HG03025 (cell line): ENCODE results near the gene PRR12.
A peak's percentile ranks its signal among the peaks of the same experiment; 100 is the strongest.
"Not testable (repeated sequence)": the region's sequence is repeated elsewhere in the genome, so short reads cannot be mapped to it uniquely, and the experiment has no call there.

Experiments used
- ATAC-seq: cut with Tn5 transposase; IDR thresholded peaks from one replicate; pipeline ENCODE4 v1.9.1; 2021; ENCODE audit warnings: mild to moderate bottlenecking, moderate library complexity; ENCODE audit not compliant: unreplicated experiment, low FRiP score

The PRR12 gene

DNA sequence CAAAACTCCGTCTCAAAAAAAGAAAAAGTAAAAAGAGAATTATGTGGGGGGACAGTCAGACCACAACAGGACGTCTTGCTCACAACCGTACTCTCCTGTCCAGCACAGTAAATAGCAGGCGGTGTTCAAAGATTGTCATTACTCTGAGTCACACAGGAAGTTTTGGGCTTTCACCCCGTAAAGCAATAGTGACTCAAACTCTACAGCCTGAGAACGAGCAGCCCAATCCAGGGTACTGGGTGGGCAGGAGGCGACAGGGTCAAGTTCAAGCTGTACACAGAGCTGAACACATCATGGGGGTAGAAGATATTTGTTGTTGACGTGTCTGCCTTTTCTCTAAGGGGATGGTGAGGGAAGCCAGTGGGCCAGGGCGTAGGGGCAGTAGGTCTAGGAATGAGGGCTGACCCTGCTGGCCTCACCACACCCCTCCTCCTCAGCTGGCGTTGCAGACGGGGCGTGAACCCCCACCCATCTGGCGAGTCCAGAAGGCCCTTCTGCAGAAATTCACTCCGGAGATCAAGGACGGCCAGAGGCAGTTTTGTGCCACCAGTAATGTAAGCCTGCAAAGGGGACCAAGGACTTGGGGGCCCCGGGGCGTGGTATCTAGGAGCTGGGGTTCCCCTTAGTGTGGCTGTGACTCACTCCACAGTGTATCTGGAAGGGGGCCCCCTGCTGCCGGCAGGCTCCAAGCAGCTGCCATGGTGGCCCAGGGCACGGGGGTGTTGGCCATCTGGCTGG lies 23.3 kb downstream of the PRR12 start:
- ATAC-seq = no peak

DNA sequence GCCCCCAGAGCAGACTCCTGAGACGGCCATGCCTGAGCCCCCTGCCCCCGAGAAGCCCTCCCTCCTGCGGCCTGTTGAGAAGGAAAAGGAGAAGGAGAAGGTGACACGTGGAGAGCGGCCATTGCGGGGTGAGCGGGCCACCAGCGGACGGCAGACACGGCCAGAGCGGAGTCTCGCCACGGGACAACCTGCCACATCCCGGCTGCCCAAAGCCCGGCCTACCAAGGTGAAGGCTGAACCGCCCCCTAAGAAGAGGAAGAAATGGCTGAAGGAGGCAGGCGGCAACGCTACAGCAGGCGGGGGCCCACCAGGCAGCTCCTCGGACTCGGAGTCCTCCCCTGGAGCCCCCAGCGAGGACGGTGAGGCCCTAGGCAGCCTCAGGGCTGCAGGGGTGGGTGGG lies 24.9 kb downstream of the PRR12 start:
- ATAC-seq = no peak

DNA sequence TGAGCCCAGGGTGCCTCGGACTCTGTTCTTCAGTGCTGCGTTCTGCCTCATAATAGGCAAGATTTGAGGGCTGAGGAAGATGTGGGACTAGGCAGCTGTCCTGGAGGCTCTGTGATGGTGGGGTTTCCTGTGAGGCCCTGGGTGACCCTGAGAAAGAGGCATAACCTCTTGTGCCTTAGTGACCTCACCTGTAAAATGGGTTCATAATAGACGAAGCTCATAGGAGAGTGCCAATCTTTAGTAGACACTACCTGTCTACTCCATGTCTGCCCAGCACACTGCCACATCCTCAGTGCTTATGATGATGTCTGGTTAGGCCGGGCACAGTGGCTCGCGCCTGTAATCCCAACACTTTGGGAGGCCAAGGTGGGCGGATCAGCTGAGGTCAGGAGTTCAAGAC lies 25.6 kb downstream of the PRR12 start:
- no peak for ATAC-seq

DNA sequence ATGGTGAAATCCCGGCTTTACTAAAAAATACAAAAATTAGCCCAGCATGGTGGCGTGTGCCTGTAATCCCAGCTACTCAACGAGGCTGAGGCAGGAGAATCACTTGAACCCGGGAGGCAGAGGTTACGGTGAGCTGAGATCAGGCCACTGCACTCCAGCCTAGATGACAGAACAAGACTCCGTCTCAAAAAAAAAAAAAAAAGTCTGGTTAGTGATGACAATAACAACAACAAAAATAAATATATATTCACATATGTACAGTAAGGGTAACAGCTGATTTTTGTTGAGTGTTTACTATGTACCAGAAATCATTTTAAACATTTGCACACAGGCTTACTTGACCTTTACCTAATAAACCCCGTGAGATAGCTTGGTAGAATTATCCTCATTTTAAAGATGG lies 26.0 kb downstream of the PRR12 start:
- no peak for ATAC-seq

DNA sequence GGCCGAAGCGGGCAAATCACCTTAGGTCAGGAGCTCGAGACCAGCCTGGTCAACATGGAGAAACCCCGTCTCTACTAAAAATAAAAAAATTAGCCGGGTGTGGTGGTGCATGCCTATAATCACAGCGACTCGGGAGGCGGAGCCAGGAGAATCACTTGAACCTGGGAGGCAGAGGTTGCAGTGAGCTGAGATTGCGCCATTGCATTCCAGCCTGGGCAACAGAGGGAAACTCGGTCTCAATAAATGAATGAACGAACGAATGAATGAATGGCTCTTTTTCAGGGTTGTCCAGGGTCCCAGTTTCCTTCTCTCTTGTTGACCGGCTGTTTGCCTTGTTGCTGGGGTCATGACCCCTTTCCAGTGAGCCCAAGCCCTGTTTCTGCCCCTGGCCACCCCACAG lies 26.9 kb downstream of the PRR12 start:
- not testable (repeated sequence) for ATAC-seq

DNA sequence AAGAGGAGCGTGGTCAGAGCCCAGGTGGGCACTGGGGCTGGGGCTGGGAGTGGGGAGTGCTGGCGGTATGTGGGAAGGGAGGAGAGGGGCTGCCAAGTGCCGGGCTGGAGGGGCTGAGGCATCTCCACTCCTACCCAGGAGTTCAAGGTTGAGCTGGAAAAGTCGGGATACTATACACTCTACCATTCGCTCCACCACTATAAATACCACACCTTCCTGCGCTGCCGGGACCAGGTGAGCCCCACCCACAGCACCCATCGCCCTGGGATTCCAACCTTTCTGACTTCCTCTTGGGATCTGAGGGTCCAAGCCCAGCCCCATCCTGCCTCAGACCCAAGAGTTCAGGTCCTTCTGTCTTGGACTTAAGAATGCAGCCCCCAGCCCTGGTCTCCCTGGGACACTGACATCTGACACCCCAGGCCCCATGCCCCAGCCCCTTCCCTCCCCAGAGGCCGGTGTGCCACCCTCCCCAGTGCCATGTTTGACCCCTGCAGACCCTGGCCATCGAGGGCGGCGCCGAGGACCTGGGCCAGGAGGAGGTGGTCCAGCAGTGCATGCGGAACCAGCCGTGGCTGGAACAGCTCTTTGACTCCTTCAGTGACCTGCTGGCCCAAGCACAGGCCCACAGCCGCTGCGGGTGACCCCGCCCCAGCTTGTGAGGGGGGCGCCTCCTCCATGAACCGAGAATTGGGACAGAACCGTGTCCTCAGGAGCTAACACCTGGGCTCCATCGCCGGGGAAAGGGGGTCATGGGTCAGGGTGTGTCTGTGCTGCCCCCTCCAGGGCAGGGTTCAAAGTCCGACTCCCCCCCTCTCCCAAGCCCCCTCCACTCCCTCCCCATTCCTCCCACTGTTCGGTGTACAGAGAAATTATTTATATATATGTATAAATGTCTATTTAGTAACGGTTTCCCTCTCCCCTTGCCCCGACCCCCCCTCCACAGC lies 34.3 kb downstream of the PRR12 start:
- ATAC-seq = no peak

DNA sequence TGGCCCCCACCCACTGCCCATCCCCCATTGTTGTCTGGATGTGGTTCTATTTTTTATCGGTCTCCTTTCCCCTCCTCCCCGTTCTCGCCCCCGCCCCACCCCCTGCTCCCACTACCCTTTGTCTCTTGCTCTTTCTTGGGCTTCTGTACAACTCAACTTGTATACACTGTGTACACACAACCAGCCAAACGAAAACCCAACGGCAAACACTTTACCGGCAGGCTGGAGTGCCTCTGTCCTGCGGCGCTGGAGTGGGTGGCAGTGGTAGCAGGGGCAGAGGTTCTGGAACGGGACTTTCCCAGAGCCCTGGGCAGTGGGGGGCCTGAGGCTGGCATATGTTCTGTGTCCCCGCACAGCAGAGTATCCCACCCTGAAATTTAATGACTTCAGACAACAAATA lies 35.2 kb downstream of the PRR12 start:
- no peak for ATAC-seq

DNA sequence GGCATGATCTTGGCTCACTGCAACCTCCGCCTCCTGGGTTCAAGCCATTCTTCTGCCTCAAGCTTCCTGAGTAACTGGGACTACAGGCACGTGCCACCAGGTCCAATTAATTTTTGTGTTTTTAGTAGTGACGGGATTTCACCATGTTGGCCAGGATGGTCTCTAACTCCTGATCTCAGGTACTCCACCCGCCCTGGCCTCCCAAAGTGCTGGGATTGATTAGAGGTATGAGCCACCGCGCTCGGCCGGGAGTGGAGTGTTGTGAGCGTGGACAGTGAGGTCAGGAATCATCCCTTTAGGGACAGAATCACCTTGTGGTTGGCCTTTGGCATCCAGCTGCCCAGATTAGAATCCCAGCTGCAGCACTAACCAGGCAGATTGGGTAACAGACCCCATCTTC lies 38.7 kb downstream of the PRR12 start:
- no peak for ATAC-seq

DNA sequence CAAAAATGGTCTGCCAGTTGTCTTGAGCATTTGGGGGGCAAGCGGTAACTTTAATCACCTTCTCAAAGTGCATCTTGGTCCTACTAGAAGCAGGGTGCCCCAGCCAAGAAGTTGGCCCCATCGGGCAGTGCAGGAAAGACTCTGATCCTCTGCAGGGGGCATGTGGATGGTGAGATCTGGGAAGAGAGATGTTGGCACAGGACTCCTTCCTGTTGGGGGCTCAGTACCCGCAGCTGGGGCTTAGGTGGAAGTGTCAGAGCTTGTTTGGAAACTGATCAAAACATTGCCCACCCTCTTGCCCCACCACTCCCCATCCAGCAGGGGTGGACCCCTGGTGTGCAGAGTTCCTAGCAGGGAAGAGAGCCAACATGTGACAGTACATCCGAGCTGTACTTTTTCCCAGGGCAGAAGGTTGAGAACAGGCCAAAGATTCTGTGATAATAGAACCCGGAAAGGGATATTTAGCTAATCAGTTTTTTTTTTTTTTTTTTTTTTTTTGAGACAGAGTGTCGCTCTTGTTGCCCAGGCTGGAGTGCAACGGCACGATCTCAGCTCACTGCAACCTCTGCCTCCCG lies 40.1 kb downstream of the PRR12 start:
- no peak for ATAC-seq

DNA sequence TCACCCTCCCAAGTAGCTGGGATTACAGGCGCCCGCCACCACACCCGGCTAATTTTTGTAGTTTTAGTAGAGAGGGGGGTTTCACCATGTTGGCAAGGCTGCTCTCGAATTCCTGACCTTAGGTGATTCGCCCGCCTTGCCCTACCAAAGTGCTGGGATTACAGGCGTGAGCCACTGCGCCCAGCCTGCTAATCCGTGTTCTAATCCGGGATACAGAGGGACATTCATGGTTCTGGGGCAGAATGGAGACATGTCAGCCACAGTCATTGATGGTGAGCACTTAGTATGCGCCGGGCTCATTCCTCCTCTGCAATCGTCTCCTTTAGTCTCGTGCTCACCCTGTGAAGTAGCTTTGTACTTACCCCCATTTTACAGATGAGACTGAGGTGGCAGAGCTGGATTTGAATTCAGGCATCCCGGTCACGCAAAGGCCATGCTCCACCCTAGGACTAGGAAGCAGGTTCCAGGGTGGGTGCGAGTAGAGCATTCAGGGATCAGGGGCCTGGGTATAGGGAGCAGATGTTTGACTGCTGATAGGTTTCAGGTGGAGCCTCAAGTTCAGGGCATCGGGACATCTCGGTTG lies 40.7 kb downstream of the PRR12 start:
- ATAC-seq = no peak

DNA sequence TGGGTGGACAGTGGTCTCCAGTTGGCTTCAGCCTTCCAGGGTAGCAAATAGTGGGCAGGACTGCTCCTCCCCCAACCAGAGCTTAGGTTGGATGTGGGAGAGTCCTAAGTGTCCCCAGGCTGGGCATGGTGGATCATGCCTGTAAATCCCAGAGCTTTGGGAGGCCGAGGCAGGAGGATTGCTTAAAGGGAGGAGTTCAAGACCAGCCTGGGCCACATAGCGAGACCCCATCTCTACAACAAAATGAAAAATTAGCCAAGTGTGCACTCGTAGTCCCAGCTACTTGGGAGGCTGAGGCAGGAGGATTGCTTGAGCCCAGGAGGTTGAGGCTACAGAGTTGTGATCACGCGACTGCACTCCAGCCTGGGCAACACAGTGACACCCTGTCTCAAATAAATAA lies 41.6 kb downstream of the PRR12 start:
- ATAC-seq = no peak

DNA sequence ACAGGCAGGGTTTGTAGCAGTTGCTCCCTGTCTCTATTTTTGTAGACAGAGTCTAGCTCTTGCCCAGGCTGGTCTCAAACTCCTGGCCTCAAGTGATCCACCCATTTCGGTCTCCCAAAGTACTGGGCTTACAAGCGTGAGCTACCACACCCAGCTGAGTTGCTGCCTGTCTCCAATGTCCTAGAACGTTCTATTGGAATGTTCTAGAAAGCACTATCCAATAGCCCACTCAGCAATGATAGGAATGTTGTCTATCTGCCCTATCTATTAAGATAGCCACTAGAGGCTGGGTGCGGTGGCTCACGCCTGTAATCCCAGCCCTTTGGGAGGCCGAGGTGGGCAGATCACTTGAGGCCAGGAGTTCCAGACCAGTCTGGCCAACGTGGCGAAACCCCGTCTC lies 42.3 kb downstream of the PRR12 start:
- not testable (repeated sequence) for ATAC-seq

DNA sequence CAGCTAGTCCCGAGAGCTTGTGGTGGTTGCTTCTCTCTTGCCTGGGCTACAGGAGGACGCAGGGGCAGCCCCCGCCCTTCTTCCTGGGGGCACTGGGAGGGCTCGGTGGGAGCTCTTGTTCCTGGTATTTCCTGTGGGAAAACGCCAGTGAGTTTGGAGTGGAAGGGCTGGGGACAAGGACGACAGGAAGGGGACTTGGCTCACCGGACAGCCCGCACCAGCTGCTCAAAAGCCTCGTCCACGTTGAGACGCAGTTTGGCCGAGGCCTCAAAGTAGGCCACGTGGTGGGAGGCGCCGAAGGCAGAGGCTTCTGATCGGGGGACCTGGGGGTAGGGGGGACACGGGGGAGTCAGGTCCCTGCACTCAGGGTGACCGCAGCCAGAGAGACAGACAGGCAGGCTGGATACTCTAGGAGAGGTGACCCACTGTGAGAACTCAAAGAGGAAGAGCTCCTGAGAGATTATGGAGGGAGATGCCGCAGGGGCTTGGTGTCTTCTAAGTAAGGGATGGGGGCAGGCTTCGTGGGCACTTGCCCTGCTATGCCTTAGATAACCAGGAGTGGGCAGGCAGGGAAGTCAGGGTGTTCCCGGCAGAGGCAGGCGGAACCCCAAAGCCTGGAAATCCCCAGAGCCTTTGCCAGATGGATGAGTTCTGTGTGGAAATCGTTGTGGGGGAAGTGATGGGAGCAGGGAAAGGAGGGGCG lies 44.7 kb downstream of the PRR12 start:
- no peak for ATAC-seq

DNA sequence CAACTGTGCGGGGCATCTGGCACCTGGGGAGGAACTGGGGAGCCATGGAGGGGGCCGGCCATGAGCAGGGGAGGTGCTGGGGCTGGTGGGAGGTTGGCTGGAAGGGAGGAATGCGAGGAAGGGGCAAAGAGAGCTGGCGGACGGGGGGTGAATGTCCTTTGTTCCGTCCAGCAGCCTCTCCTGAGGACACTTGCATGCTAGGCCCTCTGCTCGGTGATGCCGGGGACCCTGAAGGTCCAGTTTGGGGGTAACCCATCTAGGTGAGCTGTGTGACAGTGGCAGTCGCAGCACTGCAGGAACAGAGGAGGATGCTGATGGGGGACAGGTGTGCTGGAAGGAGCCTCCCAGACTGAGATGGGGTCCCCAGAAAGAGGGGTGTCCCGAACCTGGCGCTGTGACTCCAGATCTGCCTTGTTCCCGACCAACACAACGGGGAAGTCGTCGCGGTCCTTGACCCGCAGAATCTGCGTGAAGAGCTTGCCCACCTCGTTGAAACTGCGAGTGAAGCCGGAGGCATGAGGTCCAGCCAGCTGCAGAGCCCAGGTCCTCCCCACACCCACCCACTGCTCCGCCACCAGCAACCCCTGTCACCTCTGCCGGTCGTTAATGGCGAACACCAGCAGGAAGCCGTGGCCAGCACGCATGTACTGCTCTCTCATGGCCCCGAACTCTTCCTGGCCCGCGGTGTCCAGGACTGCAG lies 45.4 kb downstream of the PRR12 start:
- no peak for ATAC-seq

DNA sequence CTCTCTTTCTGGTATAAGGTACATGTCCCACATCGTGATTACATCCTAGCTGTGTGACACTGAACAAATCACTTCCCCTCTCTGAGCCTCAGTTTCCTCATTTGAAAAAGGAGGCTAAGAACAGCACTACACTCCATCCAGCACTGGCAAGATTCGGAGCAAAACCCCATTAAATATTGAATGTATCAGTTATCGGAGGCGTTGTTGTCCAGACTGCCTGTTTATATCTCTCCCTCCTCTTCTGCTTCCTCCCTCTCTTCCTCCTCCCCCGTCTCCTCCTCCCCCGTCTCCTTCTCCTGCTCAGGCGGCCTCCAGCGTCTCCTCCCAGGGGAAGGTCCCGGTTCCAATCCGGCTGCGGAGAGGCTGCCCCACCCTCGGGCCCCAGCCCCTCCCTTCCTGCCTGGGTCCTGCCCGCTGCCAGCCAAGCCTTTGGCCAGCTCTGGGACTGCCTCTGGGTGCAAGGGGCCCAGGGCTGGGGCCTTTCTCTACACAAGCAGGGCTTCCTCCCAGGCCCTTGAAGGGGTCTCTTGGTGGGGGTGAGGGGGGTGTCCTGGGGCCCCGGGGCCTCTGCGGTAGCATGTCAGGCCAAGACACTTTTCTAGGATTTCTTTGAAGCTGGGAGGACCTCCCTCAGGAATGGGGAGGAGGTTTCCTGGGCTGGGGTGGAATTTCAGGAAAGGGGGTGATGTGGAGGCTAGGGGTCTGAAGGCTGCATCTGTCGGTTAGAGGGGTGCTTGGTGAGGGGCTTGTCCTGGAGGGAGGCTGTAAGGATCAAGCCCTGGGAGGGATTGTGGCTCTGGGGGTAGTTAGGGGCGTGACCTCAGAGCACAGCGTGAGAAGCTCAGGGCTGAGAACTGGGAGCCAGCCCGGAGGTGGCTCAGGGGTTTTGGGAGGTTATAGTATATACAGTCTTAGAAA lies 47.1 kb downstream of the PRR12 start:
- no peak for ATAC-seq

DNA sequence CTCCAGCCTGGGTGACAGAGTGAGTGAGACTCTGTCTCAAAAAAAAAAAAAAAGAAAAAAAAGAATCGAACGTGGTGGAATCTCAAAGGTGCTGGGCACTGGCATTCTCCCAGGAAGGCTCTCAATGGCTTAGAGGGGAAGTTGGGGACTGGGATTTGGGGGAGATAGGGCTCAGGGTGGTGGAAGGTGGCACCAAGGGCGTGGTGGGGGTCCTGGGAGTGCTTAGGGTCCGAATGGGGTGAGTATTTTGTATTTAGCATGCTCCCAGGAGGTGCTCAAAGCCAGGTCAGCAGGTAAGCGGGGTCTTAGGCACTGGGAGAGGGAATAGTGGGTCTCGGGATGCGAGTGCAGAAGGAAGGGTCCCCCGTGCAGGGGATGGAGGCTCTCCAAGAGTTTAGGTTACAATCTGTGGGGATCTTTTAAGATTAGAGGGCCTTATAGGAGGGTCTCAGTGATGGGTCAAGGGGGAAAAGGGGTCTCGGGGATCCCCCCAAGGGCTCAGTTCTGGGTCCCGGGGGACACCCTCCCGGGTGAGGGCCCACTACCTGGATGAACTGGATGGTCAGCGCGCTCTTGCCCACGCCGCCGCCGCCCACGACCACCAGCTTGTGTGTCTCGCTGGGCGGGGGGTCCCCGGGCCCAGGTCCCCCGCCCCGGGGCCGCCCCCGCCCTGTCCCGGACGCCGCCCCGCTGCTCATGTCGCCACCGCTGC lies 48.6 kb downstream of the PRR12 start:
- ATAC-seq = no peak

DNA sequence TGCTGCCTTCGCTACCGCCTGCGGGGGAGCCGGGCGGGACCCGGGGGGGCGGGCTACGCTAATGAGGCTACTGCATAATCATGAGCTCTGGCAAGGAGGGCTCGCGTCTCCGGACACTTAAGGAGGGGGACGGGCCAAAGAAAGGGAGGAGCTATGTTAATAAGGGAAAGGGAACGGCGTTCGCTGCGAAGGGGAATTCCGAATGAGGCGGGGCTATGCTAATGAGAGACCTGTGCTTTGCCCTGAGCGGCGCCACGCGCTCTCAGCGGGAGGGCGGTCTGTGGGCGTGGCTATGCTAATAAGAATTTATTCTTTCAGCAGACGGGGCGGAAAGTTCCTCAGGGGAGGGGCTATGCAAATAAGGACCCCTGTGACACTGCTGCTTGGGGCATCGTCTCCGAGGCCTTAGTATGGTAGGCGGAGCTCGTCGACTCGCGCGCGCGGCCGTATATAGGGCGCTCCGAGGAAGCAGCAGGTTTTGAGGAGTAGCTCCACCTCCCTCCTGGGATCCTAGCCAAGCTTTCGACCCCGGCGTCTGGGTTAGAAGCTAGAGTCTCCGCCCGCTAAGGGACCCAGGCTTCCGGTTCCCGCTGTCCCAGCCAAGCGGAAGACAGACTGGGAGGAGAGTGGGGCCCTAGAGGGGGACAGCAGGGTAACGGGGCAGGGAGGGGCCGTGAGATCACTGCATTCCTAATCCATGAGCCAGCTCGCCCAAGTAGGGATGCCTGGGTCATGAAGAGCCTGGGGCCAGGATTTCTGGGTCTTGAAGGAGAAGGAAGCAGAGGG lies 49.3 kb downstream of the PRR12 start, which contains the start of gene RRAS:
RRAS (minus strand) TSS at position 31 of the 786 bp plus-strand sequence. CDS start 45 bp downstream, outside the sequence.
- peak; percentile 46 for ATAC-seq
